HepG2 (cell line): Measurements from ENCODE around the gene CECR2. TPM values are rescaled to one million over a fixed set of nuclear protein-coding genes. Genes with fewer than 3 reads are reported as not detected.

Source experiments
- ATAC-seq: fragments of 200-7000 bp; cut with Tn5 transposase; 3 replicates; pipeline ENCODE4 v1.9.1; 2020; ENCODE audit warnings: mild to moderate bottlenecking, moderate library complexity
- BruUV-seq: library from RNA; stranded (reverse); fragments of 400-500 nt; replicated peaks from 2 replicates; lab custom pipeline; 2021; lab: Mats Ljungman, UMichigan
- CTCF ChIA-PET: fragments of 300-600 bp; formaldehyde crosslinking; extraction: SDS; loops from one replicate; lab custom pipeline; 2021; ENCODE audit warnings: low total read pairs, inconsistent platforms, low intra/inter-chr PET ratio; lab: Yijun Ruan, JAX
- POLR2A ChIA-PET: fragments of 350-600 bp; sonication (Branson Sonifier 250); formaldehyde crosslinking; loops from one replicate; lab custom pipeline; 2020; ENCODE audit warnings: antibody characterized with exemption, inconsistent platforms; lab: Yijun Ruan, JAX
- DNase-seq: peaks from one replicate; pipeline ENCODE4 v3.0.0-alpha.2; 2015; ENCODE audit warnings: low spot score
- FAIRE-seq: peaks from 3 replicates; lab custom pipeline; 2011; peaks lifted over from hg19 to GRCh38; lab: Jason Lieb, UNC
- H2AFZ ChIP-seq: one replicate; pipeline ENCODE4 v1.6.1; 2011; ENCODE audit warnings: low read length, inconsistent platforms
- H3K27ac ChIP-seq: fragments of 300-600 bp; 3 replicates; pipeline ENCODE4 v1.8.0; 2011; ENCODE audit warnings: mixed run types, mild to moderate bottlenecking, mixed read lengths, low read length, inconsistent platforms; ENCODE audit not compliant: insufficient read depth; ENCODE audit errors: extremely low read length
- H3K27me3 ChIP-seq, 2 experiments: fragments of 200-600 bp in 1 of 2; 2 replicates in 1 of 2; 3 replicates in 1 of 2; pipeline versions ENCODE4 v1.6.0 to v1.8.0; 2011; ENCODE audit warnings: low read length in 2 of 2, mild to moderate bottlenecking in 2 of 2, moderate library complexity in 2 of 2, inconsistent platforms in 1 of 2; ENCODE audit not compliant: insufficient read depth in 2 of 2, control insufficient read depth in 1 of 2
- H3K36me3 ChIP-seq, 2 experiments: fragments of 200-600 bp in 1 of 2; replicated peaks in 1 of 2; 2 replicates in 1 of 2; 3 replicates in 1 of 2; pipeline versions ENCODE4 v1.5.1 to v1.8.0; 2011; ENCODE audit warnings: low read length in 2 of 2, inconsistent platforms in 1 of 2; ENCODE audit not compliant: insufficient read depth in 2 of 2, control insufficient read depth in 1 of 2
- H3K4me1 ChIP-seq: 2 replicates; pipeline ENCODE4 v1.5.1; 2012; ENCODE audit warnings: low read length, inconsistent platforms; ENCODE audit not compliant: insufficient read depth
- H3K4me2 ChIP-seq: 2 replicates; pipeline ENCODE4 v1.6.0; 2011; ENCODE audit warnings: low read depth, low read length, inconsistent platforms
- H3K4me3 ChIP-seq, 3 experiments: fragments of 200-600 bp in 1 of 3; sonication (generic), shearing (Covaris generic) in 1 of 3; replicated peaks in 1 of 3; 2 replicates each; pipeline ENCODE4 v1.5.1; 2011 to 2016; ENCODE audit warnings: low read length in 3 of 3, inconsistent platforms in 2 of 3, low read depth in 2 of 3, mild to moderate bottlenecking in 2 of 3, control low read depth in 1 of 3, mixed read lengths in 1 of 3; ENCODE audit not compliant: insufficient read depth in 1 of 3
- H3K79me2 ChIP-seq: one replicate; pipeline ENCODE4 v1.6.1; 2011; ENCODE audit warnings: low read length, inconsistent platforms; ENCODE audit not compliant: insufficient read depth
- H3K9ac ChIP-seq: 2 replicates; pipeline ENCODE4 v1.6.0; 2011; ENCODE audit warnings: mild to moderate bottlenecking, low read depth, low read length, inconsistent platforms; ENCODE audit not compliant: insufficient read depth
- H3K9me3 ChIP-seq: 2 replicates; pipeline ENCODE4 v1.5.1; 2012; ENCODE audit warnings: mild to moderate bottlenecking, low read length
- H4K20me1 ChIP-seq: 2 replicates; pipeline ENCODE4 v1.6.0; 2011; ENCODE audit warnings: inconsistent platforms, mild to moderate bottlenecking, low read length, moderate library complexity; ENCODE audit not compliant: insufficient read depth
- HIC2 ChIP-seq: sonication (generic); formaldehyde crosslinking; IDR thresholded peaks from 2 replicates; pipeline ENCODE4 v1.9.0; 2022; ENCODE audit warnings: low read depth, missing genetic modification reagents
- MED8 ChIP-seq: sonication (generic); formaldehyde crosslinking; IDR thresholded peaks from 2 replicates; pipeline ENCODE4 v1.8.1; 2023; ENCODE audit warnings: mild to moderate bottlenecking, missing genetic modification reagents; ENCODE audit not compliant: insufficient replicate concordance
- TAF1 ChIP-seq: sonication (generic); formaldehyde crosslinking; IDR thresholded peaks from 2 replicates; pipeline ENCODE4 v1.4.0; 2020; ENCODE audit warnings: missing genetic modification reagents
- TMF1 ChIP-seq: sonication (generic); formaldehyde crosslinking; IDR thresholded peaks from 2 replicates; pipeline ENCODE4 v1.8.1; 2022; ENCODE audit warnings: low read depth, missing genetic modification reagents
- ZNF629 ChIP-seq: sonication (generic); formaldehyde crosslinking; conservative IDR thresholded peaks from 2 replicates; pipeline ENCODE4 v1.5.0; 2020; ENCODE audit warnings: missing genetic modification reagents
- ZNF7 ChIP-seq: IDR thresholded peaks from 2 replicates; pipeline ENCODE4 v1.6.1; 2016; ENCODE audit warnings: missing biosample characterization, missing genetic modification reagents
- ZUFSP ChIP-seq: sonication (generic); formaldehyde crosslinking; IDR thresholded peaks from 2 replicates; pipeline ENCODE4 v1.9.0; 2021; ENCODE audit warnings: missing genetic modification reagents, mild to moderate bottlenecking, borderline replicate concordance
- WGBS: methylation state at CpG from one replicate; pipeline ENCODE4 v1.1.6; 2017; ENCODE audit warnings: low lambda C conversion rate; 5-methylcytosine and 5-hydroxymethylcytosine counted together
- in situ Hi-C: cut with HindIII; loops from 2 replicates; pipeline ENCODE4 v1.10.0; 2017; ENCODE audit warnings: low pct_unique_long_range_greater_than_20kb; ENCODE audit not compliant: extremely low pct_ligation_motif_present
- intact Hi-C: fragments of 100-400 bp; cut with micrococcal nuclease; formaldehyde crosslinking; loops from one replicate; pipeline ENCODE4 v1.10.0; 2022; ENCODE audit not compliant: unreplicated experiment
- polyA plus RNA-seq, 8 experiments: library from polyadenylated mRNA; depleted of rRNA in 3 of 8; stranded (reverse) in 7 of 8; unstranded in 1 of 8; fragments of >200 nt; fragmentation: Illumina TruSeq in 4 of 8; extraction: Trizol in 4 of 8; gene quantifications; 2 replicates each; pipeline versions ENCODE4 v1.2.1 to v1.2.3, GENCODE V29; 2011 to 2016; ENCODE audit warnings: low read depth in 4 of 8, missing spikeins in 1 of 8, mixed read lengths in 1 of 8; ENCODE audit not compliant: insufficient read depth in 1 of 8
- total RNA-seq, 5 experiments: library from RNA; depleted of rRNA; stranded (reverse); fragments of >200 nt; fragmentation: Illumina TruSeq; extraction: Trizol; gene quantifications; 2 replicates each; pipeline ENCODE4 v1.2.3, GENCODE V29; 2016; ENCODE audit warnings: low read depth in 1 of 5
- TF ChIP-seq, protein P1 (sequence below): sonication (generic); formaldehyde crosslinking; IDR thresholded peaks from 2 replicates; pipeline ENCODE4 v1.5.1; 2020; ENCODE audit warnings: mild to moderate bottlenecking, moderate library complexity, missing genetic modification reagents

Gene CECR2
- total and polyA plus RNA-seq, 2 of the 13 experiments (the other 11 are each of a cell fraction or from before 2014, with no cell fraction given), result not detected

- no peak for DNase-seq
- Histone ChIP-seq H3K4me3 (no peak overlapping the region), H3K9me3 (no peaks in the 10 kb centered on the region), H2AFZ (no peak overlapping the region), H3K4me1 (no peaks in the 10 kb centered on the region), H3K79me2 (no peaks in the 10 kb centered on the region), H4K20me1 (no peaks in the 10 kb centered on the region), H3K9ac (no peak overlapping the region), H3K4me2 (no peak overlapping the region), H3K36me3 (no peaks in the 10 kb centered on the region), H3K27me3 (peaks cover 0 to 43% of the 10 kb centered on the region in 2 experiments; a peak in 3 of 5 replicates), H3K27ac (no peak overlapping the region)
- TF ChIP-seq ZUFSP, result no peak
- no peak for TF ChIP-seq HIC2 (CRISPR knock-in tag)
- no peak for TF ChIP-seq ZNF7 (CRISPR knock-in tag)
- no peak for TF ChIP-seq ZNF629 (CRISPR knock-in tag)
- TF ChIP-seq TAF1 (CRISPR knock-in tag), result no peak
- no peak for TF ChIP-seq MED8 (CRISPR knock-in tag)
- TF ChIP-seq TMF1 (CRISPR knock-in tag), result no peak
- TF ChIP-seq, protein P1, sequence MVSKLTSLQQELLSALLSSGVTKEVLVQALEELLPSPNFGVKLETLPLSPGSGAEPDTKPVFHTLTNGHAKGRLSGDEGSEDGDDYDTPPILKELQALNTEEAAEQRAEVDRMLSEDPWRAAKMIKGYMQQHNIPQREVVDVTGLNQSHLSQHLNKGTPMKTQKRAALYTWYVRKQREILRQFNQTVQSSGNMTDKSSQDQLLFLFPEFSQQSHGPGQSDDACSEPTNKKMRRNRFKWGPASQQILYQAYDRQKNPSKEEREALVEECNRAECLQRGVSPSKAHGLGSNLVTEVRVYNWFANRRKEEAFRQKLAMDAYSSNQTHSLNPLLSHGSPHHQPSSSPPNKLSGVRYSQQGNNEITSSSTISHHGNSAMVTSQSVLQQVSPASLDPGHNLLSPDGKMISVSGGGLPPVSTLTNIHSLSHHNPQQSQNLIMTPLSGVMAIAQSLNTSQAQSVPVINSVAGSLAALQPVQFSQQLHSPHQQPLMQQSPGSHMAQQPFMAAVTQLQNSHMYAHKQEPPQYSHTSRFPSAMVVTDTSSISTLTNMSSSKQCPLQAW (CRISPR knock-in tag), result no peak
- intact Hi-C loops (no loop called here), in situ Hi-C loops (no loop called here)
- ATAC-seq, result no peak
- FAIRE-seq, result no peak
- POLR2A ChIA-PET, result no interaction called here
- 1% methylated on average over 4 of the region's 4 CpGs for WGBS
- no TSS peak for BruUV-seq
- CTCF ChIA-PET, result no interaction called here
Observed at GRCh38 chr22:17512960-17513359, 143.7 kb downstream of the CECR2 start.
